ENCODE data around the gene EOLA1.

Gene EOLA1

DNA sequence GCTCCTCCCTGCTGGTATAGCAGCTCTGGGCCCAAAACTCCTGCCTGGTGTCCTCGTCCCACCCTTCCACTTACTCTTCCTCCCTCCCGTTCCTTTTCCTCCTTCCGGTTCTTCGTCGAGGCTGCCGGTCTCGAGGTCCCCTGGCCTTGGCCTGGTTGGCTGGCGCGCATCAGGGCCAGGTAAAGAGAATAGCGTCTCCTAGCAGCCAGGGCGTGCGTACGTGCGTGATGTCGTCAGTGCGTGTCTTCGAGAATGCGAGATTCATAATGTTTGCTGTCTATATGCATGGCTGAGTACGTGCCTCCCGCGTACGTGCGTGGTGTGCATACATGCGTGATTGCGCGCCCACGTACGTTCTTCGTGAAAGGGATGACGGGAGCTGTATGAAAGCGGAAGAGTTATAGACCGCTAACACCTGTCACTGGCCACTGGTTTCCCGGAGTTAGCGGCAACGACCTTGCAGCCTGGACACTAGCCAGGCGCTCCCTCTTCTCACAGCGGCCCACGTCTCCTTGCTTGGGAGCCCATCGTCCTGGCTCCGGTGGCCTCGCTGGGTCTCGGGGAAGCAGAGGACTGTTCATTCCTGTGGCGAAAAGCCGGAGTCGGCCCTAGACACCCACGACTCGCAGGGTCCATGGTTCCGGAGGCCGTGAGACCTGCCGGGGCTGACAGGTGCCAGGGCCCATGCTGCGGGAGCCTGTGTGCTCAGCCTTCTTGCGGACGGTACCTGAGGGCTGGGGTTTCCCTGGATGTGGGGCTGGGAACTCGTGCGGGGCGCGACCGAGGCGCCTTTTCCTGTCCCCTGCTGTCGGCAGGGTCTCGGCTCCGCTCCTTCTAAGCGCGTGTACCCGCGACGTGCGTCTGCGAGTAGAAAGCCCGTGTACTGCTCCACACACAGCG, at the start of gene EOLA1:
Gene EOLA1, plus strand, starts transcription at position 392 of the 900 bp plus-strand sequence. CDS start 4,619 bp downstream, outside the sequence.
- no peak for TF ChIP-seq CTCF (IDR thresholded peaks at IDR 0.05; ENCODE audit: control insufficient read depth, insufficient read depth, low read depth, low read length, missing control alignments)
- peak within 1 kb of the TSS; percentile 75 for H3K4me3 ChIP-seq (ENCODE audit: control insufficient read depth, low read depth, low read length)
- peak; percentile 93 for DNase-seq (ENCODE audit: low read depth)

- DNase-seq (ENCODE audit: low read depth): no peak
- no peak for TF ChIP-seq CTCF (IDR thresholded peaks at IDR 0.05; ENCODE audit: control insufficient read depth, insufficient read depth, low read depth, low read length, missing control alignments)
- H3K4me3 ChIP-seq (ENCODE audit: control insufficient read depth, low read depth, low read length): no peak overlapping the region
Observed at GRCh38 chrX:149491812-149492211, 49.0 kb upstream of the EOLA1 start.

DNA sequence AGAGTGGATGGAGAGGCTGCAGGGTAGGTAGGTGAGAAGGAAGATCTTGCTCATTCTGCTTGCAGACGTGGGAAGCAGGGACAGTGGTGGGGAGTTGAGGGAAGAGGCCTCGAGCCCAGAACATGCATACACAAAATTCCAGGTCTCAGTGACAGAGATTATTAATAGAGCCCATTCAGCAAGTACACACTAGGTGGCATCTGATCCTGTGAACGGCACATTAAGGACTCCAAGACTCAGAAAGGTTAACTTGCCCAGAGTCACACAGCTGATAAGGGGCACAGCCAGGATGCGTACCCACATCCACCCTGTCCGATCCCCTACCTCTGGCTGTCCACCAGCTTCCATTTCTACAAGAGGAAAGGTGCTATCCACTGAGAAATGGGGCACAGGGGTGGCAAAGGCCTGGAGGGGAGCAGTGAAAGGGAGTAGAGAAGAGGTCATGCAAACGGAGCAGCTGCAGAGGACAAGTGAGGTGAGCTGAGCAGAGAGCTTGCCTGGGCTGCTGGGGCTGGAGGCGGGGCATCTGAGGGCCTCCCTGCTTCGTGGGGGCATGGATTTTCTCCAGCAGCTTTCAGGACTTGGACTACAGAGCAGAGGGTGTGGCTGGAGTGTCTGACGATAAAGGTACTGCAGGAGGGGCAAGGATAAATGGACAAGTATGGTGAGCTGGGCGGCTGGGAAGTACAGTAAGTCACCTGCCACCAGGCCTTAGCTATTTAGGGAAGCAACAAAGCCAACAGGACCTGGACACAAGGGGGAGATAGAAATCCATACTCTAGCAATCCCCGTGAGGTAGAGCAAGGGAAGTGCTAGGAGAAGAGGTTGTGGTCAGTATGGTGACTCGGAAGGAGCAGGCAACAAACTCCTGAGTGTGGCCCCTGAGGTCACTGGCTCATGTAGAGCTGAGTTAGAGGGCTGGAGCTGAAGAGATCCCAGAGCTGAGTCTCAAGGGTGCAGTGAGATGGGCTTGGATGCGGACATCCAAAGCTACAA, 46.9 kb upstream of the EOLA1 start:
- H3K4me3 ChIP-seq (ENCODE audit: control insufficient read depth, low read depth, low read length): no peak overlapping the region
- no peak for DNase-seq (ENCODE audit: low read depth)
- TF ChIP-seq CTCF (IDR thresholded peaks at IDR 0.05; ENCODE audit: control insufficient read depth, insufficient read depth, low read depth, low read length, missing control alignments): no peak

DNA sequence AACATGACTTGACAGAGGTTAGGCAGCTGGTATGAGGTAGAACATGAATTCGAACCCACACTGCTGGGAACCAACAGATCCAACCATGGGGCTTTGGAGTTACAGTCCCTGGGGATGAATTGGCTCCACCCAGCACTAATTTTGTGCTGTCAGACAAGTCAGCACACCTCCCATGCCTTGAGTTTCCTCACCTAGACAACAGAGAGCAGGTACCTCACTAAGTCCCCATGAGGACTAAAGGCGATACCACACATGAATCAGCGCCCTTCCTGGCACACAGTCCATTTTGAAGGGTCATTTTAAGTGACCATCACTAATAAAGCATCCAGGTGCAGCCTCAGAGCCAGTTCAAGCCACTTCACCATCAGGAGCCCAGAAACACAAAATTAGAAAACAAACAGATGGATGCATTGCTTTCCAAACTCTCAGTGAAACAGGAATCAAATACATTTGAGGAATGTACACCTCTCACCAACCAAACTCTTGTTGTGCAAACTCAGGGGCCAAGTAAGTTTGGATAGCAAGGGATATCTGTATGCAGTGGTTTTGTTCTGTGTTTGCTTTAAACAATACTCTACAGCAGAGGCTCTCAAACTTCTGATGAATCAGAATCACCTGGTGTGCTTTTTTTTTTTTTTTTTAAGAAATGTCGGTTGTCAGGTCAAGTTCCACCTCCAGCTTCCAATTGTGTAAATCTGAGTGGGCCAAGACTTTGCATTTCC, 45.8 kb upstream of the EOLA1 start:
- TF ChIP-seq CTCF (IDR thresholded peaks at IDR 0.05; ENCODE audit: control insufficient read depth, insufficient read depth, low read depth, low read length, missing control alignments): no peak
- no peak overlapping the region for H3K4me3 ChIP-seq (ENCODE audit: control insufficient read depth, low read depth, low read length)
- DNase-seq (ENCODE audit: low read depth): no peak

DNA sequence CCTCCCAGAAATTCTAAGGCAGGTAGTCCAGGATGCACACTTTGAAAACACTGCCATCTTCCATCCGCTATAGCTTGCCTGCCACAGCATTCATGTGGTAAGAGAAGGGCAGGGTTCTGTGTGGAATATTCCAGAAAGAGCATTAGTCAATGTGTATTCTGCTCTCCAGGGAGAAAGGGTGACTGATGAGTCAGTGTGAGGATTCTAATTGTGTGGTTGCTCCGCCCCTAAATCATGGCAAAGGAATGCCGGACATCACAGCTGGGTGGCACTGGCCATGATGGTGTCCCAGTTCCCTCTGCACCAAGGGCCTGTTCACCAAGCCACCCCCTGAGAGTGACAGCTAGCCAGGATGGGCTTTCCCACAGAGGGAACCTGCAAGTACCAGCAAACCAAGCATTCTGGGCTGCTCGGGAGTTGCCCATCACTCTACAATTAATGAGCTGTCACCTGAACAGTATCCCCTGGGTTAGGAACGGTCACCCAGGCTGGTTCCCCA, 45.2 kb upstream of the EOLA1 start:
- peak; percentile 39 for DNase-seq (ENCODE audit: low read depth)
- TF ChIP-seq CTCF (IDR thresholded peaks at IDR 0.05; ENCODE audit: control insufficient read depth, insufficient read depth, low read depth, low read length, missing control alignments): no peak
- no peak overlapping the region for H3K4me3 ChIP-seq (ENCODE audit: control insufficient read depth, low read depth, low read length)

DNA sequence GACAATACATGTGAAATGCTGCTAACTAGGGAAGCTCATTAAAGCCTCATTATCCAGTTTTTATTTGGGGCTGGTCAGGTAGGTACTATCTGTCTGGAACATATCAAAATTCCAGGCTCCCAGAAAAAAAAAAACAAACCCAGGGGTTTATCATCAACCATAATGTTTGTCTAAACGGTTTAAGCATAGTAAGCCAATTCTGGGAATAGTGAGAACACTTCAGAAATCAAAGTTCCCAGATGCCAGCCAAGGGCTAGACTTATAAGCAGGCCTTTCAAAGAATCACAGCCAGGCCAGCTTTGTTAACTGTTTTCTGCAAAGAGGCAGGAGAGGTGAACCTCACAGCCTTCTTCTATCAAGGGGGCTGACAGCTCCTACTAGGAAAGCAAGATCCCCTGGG, 43.8 kb upstream of the EOLA1 start:
- no peak for DNase-seq (ENCODE audit: low read depth)
- TF ChIP-seq CTCF (IDR thresholded peaks at IDR 0.05; ENCODE audit: control insufficient read depth, insufficient read depth, low read depth, low read length, missing control alignments): no peak
- H3K4me3 ChIP-seq (ENCODE audit: control insufficient read depth, low read depth, low read length): no peak overlapping the region
